IPS-NIHi11 (cell line): ENCODE data around the gene WNK2.

Source experiments
- DNase-seq: peaks from one replicate; pipeline ENCODE4 v3.0.0; 2012; ENCODE audit warnings: mixed read lengths, low spot score

WNK2 gene

DNA sequence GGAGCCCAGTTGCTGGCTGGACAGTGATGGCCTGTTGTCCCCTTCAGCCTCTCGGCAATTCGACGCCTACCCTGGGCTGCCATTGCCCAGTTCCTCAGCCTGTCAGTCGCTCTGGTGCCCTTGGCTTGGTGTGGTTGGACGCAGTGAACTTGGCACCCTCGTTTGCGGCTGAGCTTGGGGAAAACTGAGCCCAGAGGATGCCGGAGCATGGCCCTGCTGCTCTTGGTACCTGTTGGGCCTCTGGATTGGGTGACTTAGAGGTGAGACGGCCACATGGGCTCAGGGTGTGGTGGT, 16.5 kb downstream of the WNK2 start:
- DNase-seq = no peak

- DNase-seq = no peak
Measured at GRCh38 chr9:93200989-93201334, 17.0 kb downstream of the WNK2 start.

DNA sequence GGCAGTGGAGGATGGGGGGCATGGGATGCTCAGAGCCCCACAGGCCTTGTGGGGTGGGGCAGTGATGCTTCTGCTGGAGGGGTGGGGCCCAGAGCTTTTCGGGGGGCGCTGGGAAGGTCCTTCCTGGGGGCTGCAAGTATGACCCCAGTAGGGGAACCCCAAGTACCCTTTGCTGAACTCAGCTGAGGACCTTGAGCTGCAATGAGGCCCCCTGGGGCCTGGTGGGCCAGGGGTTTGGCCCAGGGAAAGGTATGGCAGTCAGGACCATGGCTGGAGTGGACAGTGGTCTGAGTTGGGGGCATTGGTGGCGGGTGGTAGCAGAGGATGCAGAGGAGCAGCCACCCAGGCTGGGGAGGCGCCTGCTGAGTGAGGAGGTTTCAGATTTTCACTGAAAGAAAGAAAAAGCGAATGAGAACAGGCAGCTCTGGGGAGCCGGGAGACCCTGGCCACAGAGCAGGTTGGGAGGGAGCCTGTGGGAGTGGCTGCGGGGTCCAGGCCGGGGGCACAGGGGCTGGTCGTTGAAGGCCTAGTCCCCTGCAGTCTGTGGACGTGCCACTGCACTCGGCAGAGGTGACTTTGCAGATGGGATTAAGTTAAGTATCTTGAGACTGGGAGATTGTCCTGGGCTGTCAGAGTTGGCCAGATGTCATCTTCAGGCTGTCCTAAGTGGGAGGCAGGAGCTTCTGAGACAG, 19.2 kb downstream of the WNK2 start:
- no peak for DNase-seq

- DNase-seq = no peak
Measured at GRCh38 chr9:93203718-93204469, 20.0 kb downstream of the WNK2 start.

GRCh38 chr9:93204470-93205043, 20.6 kb downstream of the WNK2 start:
- no peak for DNase-seq

GRCh38 chr9:93205045-93205768, 21.3 kb downstream of the WNK2 start:
- DNase-seq = no peak

DNA sequence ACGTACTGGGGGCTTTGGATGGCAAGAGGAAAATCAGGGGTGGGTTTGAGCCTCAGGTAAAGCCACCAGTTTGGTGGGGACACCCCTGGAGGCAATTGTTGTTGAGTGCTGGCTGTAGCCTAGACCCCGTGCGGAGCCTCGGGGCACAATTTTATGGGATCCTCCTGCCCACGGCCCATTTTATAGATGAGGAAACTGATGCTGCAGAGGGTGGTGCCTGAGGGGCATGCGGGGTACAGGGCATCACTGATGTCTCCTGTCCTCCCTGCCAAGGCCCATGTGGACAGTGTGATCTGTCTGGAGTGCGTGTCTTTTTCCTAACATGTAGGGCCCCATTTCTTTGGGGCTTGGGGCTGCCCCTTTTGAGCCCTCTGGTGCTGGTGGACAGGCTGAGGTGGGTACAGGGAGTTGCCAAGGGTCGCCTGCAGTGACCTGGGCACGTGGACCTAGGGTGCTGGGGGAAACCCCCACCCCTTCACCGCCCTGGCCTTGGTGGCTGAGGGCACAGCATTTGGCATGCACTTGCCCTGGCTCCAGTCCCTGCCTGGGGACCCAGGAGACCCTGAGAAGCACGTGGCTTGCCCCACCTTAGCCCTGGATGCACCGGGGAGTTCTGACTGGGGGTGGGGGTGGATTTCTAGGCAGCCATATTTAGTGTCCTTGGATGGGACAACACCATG, 22.1 kb downstream of the WNK2 start:
- no peak for DNase-seq

DNA sequence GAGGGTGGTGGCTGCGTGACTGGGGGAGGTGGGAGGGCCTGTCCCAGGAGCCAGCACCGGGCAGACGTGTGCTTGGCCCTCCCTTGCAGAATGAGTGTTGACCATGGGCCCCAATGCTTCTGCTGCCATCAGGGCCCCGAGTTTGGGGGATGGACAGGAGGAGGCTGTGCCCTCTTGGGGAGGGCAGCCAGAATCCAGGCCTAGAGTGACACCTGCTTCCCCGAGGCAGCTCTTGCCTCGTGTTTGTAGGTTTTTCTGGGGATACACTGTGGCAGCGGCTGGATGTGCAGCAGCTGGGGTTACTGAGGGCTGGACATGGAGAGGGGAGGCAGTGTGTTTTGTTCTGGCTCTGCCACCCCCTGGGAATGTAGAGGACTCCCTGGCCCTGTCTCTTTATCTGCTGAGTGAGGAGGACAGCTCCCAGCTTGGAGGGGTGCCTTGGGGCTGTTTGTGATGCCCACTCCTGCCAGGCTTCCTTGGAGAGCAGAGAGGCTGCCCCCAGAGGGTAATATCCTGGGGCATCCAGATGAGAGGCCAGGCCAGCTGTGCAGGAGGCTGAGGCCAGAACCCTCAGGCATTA, 22.7 kb downstream of the WNK2 start:
- no peak for DNase-seq

- no peak for DNase-seq
Measured at GRCh38 chr9:93207326-93207814, 23.4 kb downstream of the WNK2 start.

DNA sequence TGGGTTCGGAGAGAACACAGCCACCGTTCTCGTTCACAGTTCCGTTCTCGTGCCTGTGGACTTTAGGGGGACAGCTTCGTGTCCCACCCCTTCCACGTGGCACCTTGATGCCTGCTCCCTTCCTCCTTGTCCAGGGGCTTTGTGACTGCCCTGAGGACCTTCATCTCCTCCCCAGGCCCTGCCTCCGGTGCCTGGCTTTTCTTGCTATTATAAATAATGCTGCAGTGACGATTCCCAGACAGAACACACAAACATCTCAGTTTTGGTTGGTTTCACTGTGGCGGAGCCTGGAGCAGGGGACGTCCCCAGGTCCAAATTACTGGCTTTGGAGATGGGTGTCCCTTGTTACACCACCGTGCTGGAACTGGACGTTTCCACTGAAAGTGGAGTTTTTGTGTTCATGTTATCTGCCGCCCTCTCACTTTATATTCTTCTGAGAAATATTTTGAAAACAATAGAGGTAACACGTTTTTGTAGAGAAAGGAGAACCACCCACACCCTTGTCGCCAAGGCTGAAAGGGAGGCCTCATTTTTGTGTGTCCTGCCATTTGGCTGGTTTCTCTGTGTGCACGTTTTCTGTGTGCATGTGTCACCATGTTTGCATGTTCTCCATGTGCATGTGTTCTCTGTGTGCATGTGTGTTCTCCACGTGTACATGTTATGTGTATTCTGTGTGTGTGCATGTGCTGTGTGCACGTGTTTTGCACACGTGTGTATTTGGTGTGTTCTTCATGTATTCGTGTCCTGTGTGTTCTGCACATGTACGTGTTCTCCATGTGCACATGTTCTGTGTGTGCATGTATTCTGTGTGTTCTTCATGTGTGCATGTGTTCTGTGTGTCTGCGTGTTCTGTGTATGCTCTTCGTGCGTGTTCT, 24.2 kb downstream of the WNK2 start:
- no peak for DNase-seq

- no peak for DNase-seq
Measured at GRCh38 chr9:93209097-93209496, 25.2 kb downstream of the WNK2 start.

- DNase-seq = no peak
Measured at GRCh38 chr9:93209576-93210323, 25.8 kb downstream of the WNK2 start.

DNA sequence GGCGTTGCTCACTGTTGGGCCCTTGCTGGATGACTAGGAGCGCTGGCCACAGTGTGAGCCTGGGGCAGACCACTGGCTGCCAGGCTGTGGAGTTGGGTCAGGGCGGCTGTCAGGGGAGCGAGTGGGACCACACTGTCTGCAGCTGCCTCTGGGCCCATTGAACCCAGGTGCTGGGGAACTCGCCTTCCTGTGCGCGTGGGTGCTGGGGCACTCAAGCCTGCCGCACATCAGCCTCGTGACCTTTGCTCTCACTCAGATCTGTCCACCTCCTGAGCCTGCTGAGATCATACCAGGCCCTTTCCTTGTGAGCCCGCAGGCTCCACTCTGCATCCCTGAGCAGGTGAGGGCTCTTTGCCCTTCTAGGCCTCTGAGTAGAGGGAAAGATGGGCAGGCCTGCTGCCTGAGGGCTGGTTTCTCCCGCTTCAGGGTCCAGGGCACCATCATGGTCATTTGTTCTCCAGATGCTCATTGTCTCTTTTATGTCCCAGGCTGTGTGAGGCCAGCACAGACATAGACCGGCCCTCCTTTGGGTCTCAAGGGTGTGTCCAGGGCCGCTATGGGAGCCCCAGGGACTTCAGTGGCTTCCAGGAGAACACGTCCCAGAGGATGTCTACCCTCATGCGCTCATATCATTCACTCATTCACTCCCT, 26.5 kb downstream of the WNK2 start:
- no peak for DNase-seq

- no peak for DNase-seq
Measured at GRCh38 chr9:93210974-93211653, 27.2 kb downstream of the WNK2 start.

- no peak for DNase-seq
Measured at GRCh38 chr9:93211654-93212001, 27.7 kb downstream of the WNK2 start.

GRCh38 chr9:93212409-93212808, 28.5 kb downstream of the WNK2 start:
- no peak for DNase-seq

GRCh38 chr9:93216073-93216365, 32.1 kb downstream of the WNK2 start:
- DNase-seq = no peak

DNA sequence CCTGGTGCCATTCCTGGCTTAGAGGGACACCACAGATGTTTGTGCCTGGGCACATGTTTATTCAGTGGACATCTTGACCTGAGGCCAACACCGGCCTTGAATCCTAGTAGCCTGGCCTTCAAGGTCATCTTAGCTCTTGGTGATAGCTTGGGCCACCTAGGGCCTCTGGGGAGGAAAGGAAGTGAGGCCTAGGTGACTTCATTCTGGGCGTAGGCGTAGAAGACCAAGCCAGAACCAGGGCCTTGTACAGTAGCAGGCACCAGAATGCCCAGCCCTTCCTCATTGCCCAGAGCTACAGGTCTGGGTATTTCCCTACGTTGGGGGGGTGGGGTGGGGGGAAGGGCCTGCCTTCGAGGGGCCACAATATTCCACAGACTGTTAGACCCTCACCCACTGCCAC, 33.8 kb downstream of the WNK2 start:
- DNase-seq = no peak

- no peak for DNase-seq
Measured at GRCh38 chr9:93218161-93218560, 34.2 kb downstream of the WNK2 start.
